ENCODE results near the gene SPAST. TPM values are rescaled to one million over a fixed set of nuclear protein-coding genes. Genes with fewer than 3 reads are reported as not detected.

Gene SPAST
- total RNA-seq, 1 donor from 2014 or later = 23.9 TPM

DNA sequence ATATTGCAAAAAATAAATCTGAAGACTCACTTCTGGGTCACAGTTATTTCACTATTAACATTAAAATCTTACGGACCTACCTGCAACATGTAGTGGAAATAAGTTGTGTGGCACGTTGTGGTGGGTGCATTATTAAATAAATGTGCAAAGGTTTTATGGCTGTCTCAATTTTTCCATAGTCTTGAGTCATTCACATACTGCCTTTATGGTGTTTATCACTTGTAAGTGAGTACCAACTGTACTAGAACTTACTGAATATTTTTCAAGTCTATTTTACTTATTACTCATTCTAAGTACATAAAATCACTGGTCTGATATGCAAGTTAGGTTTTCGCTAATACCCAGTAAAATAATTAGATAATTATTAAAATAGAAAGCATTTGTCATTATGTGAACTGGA, 54.7 kb downstream of the SPAST start:
- no peak for DNase-seq (ENCODE audit: low read depth)
- Histone ChIP-seq H3K36me3 (ENCODE audit: control insufficient read depth, insufficient read depth, low read length) (no peaks in the 10 kb centered on the region), H3K27me3 (ENCODE audit: control insufficient read depth, insufficient read depth, low read length) (no peaks in the 10 kb centered on the region), H3K4me3 (ENCODE audit: low read depth, low read length) (no peak overlapping the region)
- TF ChIP-seq, protein P1, sequence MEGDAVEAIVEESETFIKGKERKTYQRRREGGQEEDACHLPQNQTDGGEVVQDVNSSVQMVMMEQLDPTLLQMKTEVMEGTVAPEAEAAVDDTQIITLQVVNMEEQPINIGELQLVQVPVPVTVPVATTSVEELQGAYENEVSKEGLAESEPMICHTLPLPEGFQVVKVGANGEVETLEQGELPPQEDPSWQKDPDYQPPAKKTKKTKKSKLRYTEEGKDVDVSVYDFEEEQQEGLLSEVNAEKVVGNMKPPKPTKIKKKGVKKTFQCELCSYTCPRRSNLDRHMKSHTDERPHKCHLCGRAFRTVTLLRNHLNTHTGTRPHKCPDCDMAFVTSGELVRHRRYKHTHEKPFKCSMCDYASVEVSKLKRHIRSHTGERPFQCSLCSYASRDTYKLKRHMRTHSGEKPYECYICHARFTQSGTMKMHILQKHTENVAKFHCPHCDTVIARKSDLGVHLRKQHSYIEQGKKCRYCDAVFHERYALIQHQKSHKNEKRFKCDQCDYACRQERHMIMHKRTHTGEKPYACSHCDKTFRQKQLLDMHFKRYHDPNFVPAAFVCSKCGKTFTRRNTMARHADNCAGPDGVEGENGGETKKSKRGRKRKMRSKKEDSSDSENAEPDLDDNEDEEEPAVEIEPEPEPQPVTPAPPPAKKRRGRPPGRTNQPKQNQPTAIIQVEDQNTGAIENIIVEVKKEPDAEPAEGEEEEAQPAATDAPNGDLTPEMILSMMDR (IDR thresholded peaks at IDR 0.05; ENCODE audit: insufficient read depth, low read length, poor library complexity, severe bottlenecking) = no peak

DNA sequence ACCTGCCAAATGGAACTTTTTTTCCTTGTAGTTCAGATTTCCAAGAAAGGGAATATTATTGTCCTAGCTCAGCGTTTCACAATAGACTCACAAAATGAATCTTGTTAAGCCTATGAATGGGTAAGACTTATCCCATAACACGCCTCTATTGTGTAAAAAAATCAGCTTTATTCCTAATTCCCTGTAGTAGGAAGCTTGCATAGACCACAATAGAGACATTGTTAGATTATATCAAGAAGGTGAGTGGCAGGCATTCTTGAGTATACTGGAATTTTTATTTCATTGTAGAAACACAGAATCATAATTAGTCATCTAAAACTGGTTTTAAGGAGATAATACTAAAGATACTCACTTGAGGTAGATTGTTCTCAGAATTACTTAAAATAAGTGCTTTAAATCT, 55.8 kb downstream of the SPAST start:
- no peak overlapping the region for H3K4me3 ChIP-seq (ENCODE audit: low read depth, low read length)
- TF ChIP-seq, protein P1 (IDR thresholded peaks at IDR 0.05; ENCODE audit: insufficient read depth, low read length, poor library complexity, severe bottlenecking) = no peak
- H3K27me3 ChIP-seq (ENCODE audit: control insufficient read depth, insufficient read depth, low read length) = no peaks in the 10 kb centered on the region
- DNase-seq (ENCODE audit: low read depth) = no peak
- H3K36me3 ChIP-seq (ENCODE audit: control insufficient read depth, insufficient read depth, low read length) = no peaks in the 10 kb centered on the region

DNA sequence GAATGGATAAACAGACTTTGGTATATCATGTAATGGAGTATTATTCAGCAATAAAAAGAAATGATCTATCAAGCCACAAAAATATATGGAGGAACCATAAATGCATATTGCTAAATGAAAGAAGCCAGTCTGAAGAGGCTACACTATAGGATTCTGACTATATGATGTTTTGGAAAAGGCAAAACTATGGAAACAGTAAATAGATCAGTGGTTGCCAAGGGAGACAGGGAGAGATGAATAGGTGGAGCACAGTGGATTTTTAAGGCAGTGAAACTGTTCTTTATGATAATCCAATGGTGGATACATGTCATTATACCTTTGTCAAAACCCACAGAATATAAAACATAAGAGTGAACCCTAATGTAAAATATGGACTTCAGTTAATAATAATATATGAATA, 61.3 kb downstream of the SPAST start:
- TF ChIP-seq, protein P1 (IDR thresholded peaks at IDR 0.05; ENCODE audit: insufficient read depth, low read length, poor library complexity, severe bottlenecking) = no peak
- H3K4me3 ChIP-seq (ENCODE audit: low read depth, low read length) = no peak overlapping the region
- no peaks in the 10 kb centered on the region for H3K36me3 ChIP-seq (ENCODE audit: control insufficient read depth, insufficient read depth, low read length)
- no peak for DNase-seq (ENCODE audit: low read depth)
- H3K27me3 ChIP-seq (ENCODE audit: control insufficient read depth, insufficient read depth, low read length) = no peaks in the 10 kb centered on the region

DNA sequence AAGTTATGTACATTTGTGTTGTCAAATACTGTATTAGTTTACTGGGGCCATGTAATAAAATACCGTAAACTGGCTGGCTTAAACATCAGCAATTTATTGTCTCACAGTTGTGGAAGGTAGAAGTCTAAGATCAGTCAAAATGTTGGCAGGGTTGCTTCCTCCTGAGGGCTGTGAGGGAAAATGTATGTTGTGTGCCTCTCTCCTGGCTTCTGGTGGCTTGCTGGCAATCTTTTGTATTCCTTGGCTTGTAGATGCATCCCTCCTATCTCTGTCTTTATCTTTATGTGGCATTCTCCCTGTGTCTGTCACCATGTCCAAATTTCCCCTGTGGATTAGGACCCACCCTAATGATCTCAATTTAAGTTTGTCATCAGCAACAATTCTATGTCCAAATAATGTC, 65.3 kb downstream of the SPAST start:
- Histone ChIP-seq H3K4me3 (ENCODE audit: low read depth, low read length) (no peak overlapping the region), H3K27me3 (ENCODE audit: control insufficient read depth, insufficient read depth, low read length) (no peaks in the 10 kb centered on the region), H3K36me3 (ENCODE audit: control insufficient read depth, insufficient read depth, low read length) (no peaks in the 10 kb centered on the region)
- no peak for DNase-seq (ENCODE audit: low read depth)
- TF ChIP-seq, protein P1 (IDR thresholded peaks at IDR 0.05; ENCODE audit: insufficient read depth, low read length, poor library complexity, severe bottlenecking) = no peak

DNA sequence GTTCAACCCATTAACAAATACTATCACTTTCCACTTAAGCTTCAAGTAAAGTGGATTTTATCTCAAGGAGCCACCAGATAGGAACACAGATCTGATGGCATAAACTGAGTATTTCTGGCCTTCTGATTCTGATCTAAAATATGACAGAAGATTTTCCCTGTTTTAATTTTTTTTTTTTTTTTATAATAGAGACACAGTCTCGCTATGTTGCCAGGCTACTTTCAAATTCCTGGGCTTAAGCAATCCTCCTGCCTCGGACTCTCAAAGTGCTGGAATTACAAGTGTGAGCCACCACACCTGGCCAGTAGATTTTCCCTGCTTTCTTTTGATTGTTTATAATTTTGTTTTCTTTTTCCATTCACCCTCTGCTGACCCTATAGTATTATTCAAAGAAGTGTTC, 65.7 kb downstream of the SPAST start:
- no peak for DNase-seq (ENCODE audit: low read depth)
- no peaks in the 10 kb centered on the region for H3K27me3 ChIP-seq (ENCODE audit: control insufficient read depth, insufficient read depth, low read length)
- no peak overlapping the region for H3K4me3 ChIP-seq (ENCODE audit: low read depth, low read length)
- TF ChIP-seq, protein P1 (IDR thresholded peaks at IDR 0.05; ENCODE audit: insufficient read depth, low read length, poor library complexity, severe bottlenecking) = no peak
- H3K36me3 ChIP-seq (ENCODE audit: control insufficient read depth, insufficient read depth, low read length) = no peaks in the 10 kb centered on the region

DNA sequence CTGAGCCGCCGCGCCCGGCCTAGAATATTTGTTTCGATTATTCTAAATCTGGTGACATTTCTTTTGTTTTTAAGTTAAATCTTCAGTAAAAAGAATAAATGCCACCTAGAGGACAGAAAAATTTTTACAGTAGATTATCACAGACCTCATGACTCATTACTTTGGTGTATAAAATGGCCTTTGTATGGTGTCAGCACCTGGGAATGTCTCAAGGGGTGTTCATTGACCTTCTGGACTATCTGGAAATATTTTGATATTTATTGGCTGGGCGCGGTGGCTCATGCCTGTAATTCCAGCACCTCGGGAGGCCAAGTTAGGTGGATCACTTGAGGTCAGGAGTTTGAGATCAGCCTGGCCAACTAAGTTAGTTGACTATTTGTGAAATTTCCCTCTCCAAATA, 72.1 kb downstream of the SPAST start:
- H3K4me3 ChIP-seq (ENCODE audit: low read depth, low read length) = no peak overlapping the region
- peak; percentile 44 for DNase-seq (ENCODE audit: low read depth)
- no peaks in the 10 kb centered on the region for H3K27me3 ChIP-seq (ENCODE audit: control insufficient read depth, insufficient read depth, low read length)
- TF ChIP-seq, protein P1 (IDR thresholded peaks at IDR 0.05; ENCODE audit: insufficient read depth, low read length, poor library complexity, severe bottlenecking) = peak; percentile 30
- no peaks in the 10 kb centered on the region for H3K36me3 ChIP-seq (ENCODE audit: control insufficient read depth, insufficient read depth, low read length)
